SK-N-SH (cell line): ENCODE data around the gene C2CD3. TPM values are rescaled to one million over a fixed set of nuclear protein-coding genes. Genes with fewer than 3 reads are reported as not detected.

Source experiments
- CTCF ChIA-PET: fragments of 300-600, 350-600 bp; formaldehyde crosslinking; extraction: SDS; loops from one replicate; lab custom pipeline; 2021; lab: Yijun Ruan, JAX
- POLR2A ChIA-PET: fragments of 350-600 bp; sonication (Branson Sonifier 250); formaldehyde crosslinking; extraction: SDS; loops from one replicate; lab custom pipeline; 2020; ENCODE audit warnings: antibody characterized with exemption, inconsistent platforms; lab: Yijun Ruan, JAX
- DNase-seq: peaks from one replicate; pipeline ENCODE4 v3.0.0; 2012
- H2AFZ ChIP-seq: fragments of 200-600 bp; sonication (generic); 2 replicates; pipeline ENCODE4 v1.8.1; 2016; ENCODE audit warnings: antibody characterized with exemption, mild to moderate bottlenecking, low read depth
- H3F3A ChIP-seq: fragments of 200-600 bp; sonication (generic); replicated peaks from 2 replicates; pipeline ENCODE3; 2016; ENCODE audit warnings: antibody characterized with exemption, mild to moderate bottlenecking; ENCODE audit not compliant: insufficient read depth
- H3K27ac ChIP-seq, 2 experiments: fragments of 200-500 bp in 1 of 2; fragments of 200-600 bp in 1 of 2; sonication (Bioruptor generic) in 1 of 2; sonication (generic), shearing (Covaris generic) in 1 of 2; 2 replicates each; pipeline versions ENCODE4 v1.5.1 to v1.6.1; 2014 to 2016; ENCODE audit warnings: low read depth in 2 of 2, inconsistent platforms in 1 of 2, low read length in 1 of 2, mild to moderate bottlenecking in 1 of 2, mixed read lengths in 1 of 2
- H3K27me3 ChIP-seq: fragments of 200-600 bp; sonication (generic), shearing (Covaris generic); 2 replicates; pipeline ENCODE4 v1.6.1; 2016; ENCODE audit warnings: mixed run types; ENCODE audit not compliant: insufficient read depth
- H3K36me3 ChIP-seq, 2 experiments: fragments of 200-500 bp in 1 of 2; fragments of 200-600 bp in 1 of 2; sonication (Bioruptor generic) in 1 of 2; sonication (generic) in 1 of 2; replicated peaks in 1 of 2; 2 replicates each; pipeline versions ENCODE3 to v1.5.1; 2014 to 2016; ENCODE audit warnings: low read length in 1 of 2, mild to moderate bottlenecking in 1 of 2; ENCODE audit not compliant: insufficient read depth in 2 of 2, control insufficient read depth in 1 of 2
- H3K4me1 ChIP-seq, 2 experiments: fragments of 200-500 bp in 1 of 2; fragments of 200-600 bp in 1 of 2; sonication (Bioruptor generic) in 1 of 2; sonication (generic), shearing (Covaris generic) in 1 of 2; 2 replicates each; pipeline versions ENCODE4 v1.5.1 to v1.6.1; 2014 to 2016; ENCODE audit warnings: low read depth in 1 of 2, low read length in 1 of 2, mixed run types in 1 of 2; ENCODE audit not compliant: insufficient read depth in 2 of 2, control insufficient read depth in 1 of 2
- H3K4me2 ChIP-seq: fragments of 200-600 bp; sonication (generic), shearing (Covaris generic); 2 replicates; pipeline ENCODE4 v1.6.1; 2017; ENCODE audit warnings: mixed run types
- H3K4me3 ChIP-seq, 2 experiments: fragments of 200-500 bp in 1 of 2; fragments of 200-600 bp in 1 of 2; sonication (Bioruptor generic) in 1 of 2; sonication (generic), shearing (Covaris generic) in 1 of 2; 2 replicates each; pipeline versions ENCODE4 v1.5.1 to v1.8.1; 2014 to 2016; ENCODE audit warnings: low read depth in 2 of 2, inconsistent platforms in 1 of 2, low read length in 1 of 2, mild to moderate bottlenecking in 1 of 2, mixed read lengths in 1 of 2, moderate library complexity in 1 of 2
- H3K79me2 ChIP-seq: fragments of 200-600 bp; sonication (generic); 2 replicates; pipeline ENCODE4 v1.8.1; 2017; ENCODE audit warnings: mild to moderate bottlenecking; ENCODE audit not compliant: insufficient read depth
- H3K9ac ChIP-seq: fragments of 200-600 bp; sonication (generic); 2 replicates; pipeline ENCODE4 v1.6.1; 2017; ENCODE audit warnings: mixed run types
- H3K9me2 ChIP-seq: fragments of 200-600 bp; sonication (generic); 2 replicates; pipeline ENCODE4 v1.6.1; 2017; ENCODE audit warnings: mixed run types
- H3K9me3 ChIP-seq: fragments of 200-600 bp; sonication (generic); 2 replicates; pipeline ENCODE4 v1.6.1; 2017; ENCODE audit warnings: mixed run types, mild to moderate bottlenecking, moderate library complexity
- H4K20me1 ChIP-seq: fragments of 200-600 bp; sonication (generic); 2 replicates; pipeline ENCODE4 v1.6.1; 2017; ENCODE audit warnings: mild to moderate bottlenecking, mixed run types; ENCODE audit not compliant: insufficient read depth
- ELF1 ChIP-seq: IDR thresholded peaks from 2 replicates; pipeline ENCODE4 v1.4.0; 2012
- EZH2phosphoT487 ChIP-seq: fragments of 200-600 bp; sonication (generic); IDR thresholded peaks from 2 replicates; pipeline ENCODE4 v1.6.1; 2017; ENCODE audit warnings: low read depth, mixed run types, mild to moderate bottlenecking, antibody characterized with exemption, moderate library complexity, borderline replicate concordance
- FOSL2 ChIP-seq: IDR thresholded peaks from 2 replicates; pipeline ENCODE4 v1.4.0; 2012; ENCODE audit warnings: low read depth, mild to moderate bottlenecking, moderate library complexity, borderline replicate concordance
- GABPA ChIP-seq: IDR thresholded peaks from 2 replicates; pipeline ENCODE4 v1.4.0; 2012; ENCODE audit warnings: low read depth, mild to moderate bottlenecking
- JUND ChIP-seq: IDR thresholded peaks from 2 replicates; pipeline ENCODE4 v1.4.0; 2012
- MXI1 ChIP-seq: IDR thresholded peaks from 2 replicates; pipeline ENCODE4 v1.6.1; 2012; ENCODE audit warnings: mild to moderate bottlenecking, low read depth, low read length, improper control_type of control experiment
- NFIC ChIP-seq: IDR thresholded peaks from 2 replicates; pipeline ENCODE4 v1.4.0; 2012; ENCODE audit warnings: borderline replicate concordance
- POLR2AphosphoS5 ChIP-seq: IDR thresholded peaks from 2 replicates; pipeline ENCODE4 v1.6.1; 2012; ENCODE audit warnings: low read depth, low read length
- RAD21 ChIP-seq: IDR thresholded peaks from 2 replicates; pipeline ENCODE4 v1.6.1; 2012; ENCODE audit warnings: mild to moderate bottlenecking, low read length
- RCOR1 ChIP-seq: fragments of 150-350 bp; IDR thresholded peaks from 2 replicates; pipeline ENCODE4 v1.6.1; 2017; ENCODE audit warnings: antibody characterized with exemption, low read length
- RXRA ChIP-seq: IDR thresholded peaks from 2 replicates; pipeline ENCODE4 v1.4.0; 2012; ENCODE audit warnings: low read depth, mild to moderate bottlenecking, borderline replicate concordance
- SIN3A ChIP-seq: IDR thresholded peaks from 2 replicates; pipeline ENCODE4 v1.6.1; 2012; ENCODE audit warnings: low read depth, mild to moderate bottlenecking, low read length, moderate library complexity, borderline replicate concordance
- SMC3 ChIP-seq: IDR thresholded peaks from 2 replicates; pipeline ENCODE4 v1.6.1; 2012; ENCODE audit warnings: low read depth, low read length, improper control_type of control experiment
- TCF12 ChIP-seq: IDR thresholded peaks from 2 replicates; pipeline ENCODE4 v1.4.0; 2012
- TEAD4 ChIP-seq: IDR thresholded peaks from 2 replicates; pipeline ENCODE4 v1.4.0; 2012; ENCODE audit warnings: mild to moderate bottlenecking, borderline replicate concordance; ENCODE audit not compliant: insufficient read depth
- USF2 ChIP-seq: fragments of 150-350 bp; IDR thresholded peaks from 2 replicates; pipeline ENCODE4 v1.6.1; 2017; ENCODE audit warnings: antibody characterized with exemption, low read length, low read depth, borderline replicate concordance
- WGBS: methylation state at CpG from one replicate; pipeline ENCODE4 v1.1.6; 2017; ENCODE audit warnings: low lambda C conversion rate; 5-methylcytosine and 5-hydroxymethylcytosine counted together
- polyA plus RNA-seq, 3 experiments: library from polyadenylated mRNA; depleted of rRNA; stranded (reverse); fragments of >200 nt; gene quantifications; 2 replicates each; pipeline ENCODE4 v1.2.3, GENCODE V29; 2012
- TF ChIP-seq, protein P1 (sequence below): fragments of 150-350 bp; IDR thresholded peaks from 2 replicates; pipeline ENCODE4 v1.6.1; 2016; ENCODE audit warnings: mild to moderate bottlenecking, low read depth, low read length

C2CD3 gene
- polyA plus RNA-seq, 1 of the 3 experiments (the other 2 are of a cell fraction) = 7.0 TPM

DNA sequence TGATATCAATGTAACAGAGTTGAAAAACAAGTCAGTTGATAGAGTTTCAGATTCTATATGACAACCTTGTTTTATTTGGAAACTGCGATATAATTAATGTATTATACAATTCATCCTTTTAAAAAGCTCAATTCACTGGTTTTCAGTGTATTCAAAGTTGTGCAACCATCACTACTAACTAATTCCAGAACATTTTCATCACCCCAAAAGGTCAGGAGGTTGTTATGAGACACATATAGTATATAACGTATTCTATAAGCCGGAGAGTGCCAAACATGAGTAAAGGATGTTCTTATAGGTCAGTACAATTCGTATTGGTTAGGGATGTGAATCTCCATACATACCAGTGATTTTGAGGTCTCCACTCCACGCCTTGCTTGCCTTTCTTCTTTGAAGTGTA, 121.8 kb downstream of the C2CD3 start:
- 97% methylated on average over 5 of the region's 5 CpGs for WGBS
- TF ChIP-seq RCOR1 = no peak
- TF ChIP-seq, all 33 proteins: peak for 0

DNA sequence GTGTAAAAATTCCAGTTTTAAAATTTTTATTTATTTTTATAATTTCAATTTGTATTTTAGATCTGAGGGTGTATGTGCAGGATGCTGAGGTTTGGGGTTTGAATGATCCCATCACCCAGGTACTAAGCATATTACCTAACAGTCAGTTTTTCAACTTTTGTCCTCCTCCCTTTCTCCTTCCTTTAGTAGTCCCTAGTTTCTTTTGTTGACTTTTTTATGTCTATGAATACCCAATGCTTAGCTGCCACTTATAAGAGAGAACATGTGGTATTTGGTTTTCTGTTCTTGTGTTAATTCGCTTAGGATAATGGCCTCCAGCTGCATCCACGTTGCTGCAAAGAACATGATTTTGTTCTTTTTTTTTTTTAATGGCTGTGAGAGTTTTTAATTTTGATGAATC, 126.3 kb downstream of the C2CD3 start:
- no peak overlapping the region for H3K27ac ChIP-seq
- no peak overlapping the region for H2AFZ ChIP-seq
- no peak overlapping the region for H3K4me3 ChIP-seq
- H4K20me1 ChIP-seq = no peaks in the 10 kb centered on the region
- ChIA-PET CTCF (interaction anchor here (0.6 to 1.8 kb wide), 2 partner anchors 35 to 80 kb away, joined by 3 to 6 read pairs; no protein-coding TSS in a partner anchor), POLR2A (no interaction called here)
- no peaks in the 10 kb centered on the region for H3K9me3 ChIP-seq
- H3K9me2 ChIP-seq = no peaks in the 10 kb centered on the region
- H3K79me2 ChIP-seq = no peaks in the 10 kb centered on the region
- H3K4me2 ChIP-seq = no peak overlapping the region
- DNase-seq = no peak
- no peaks in the 10 kb centered on the region for H3K4me1 ChIP-seq
- 64% methylated on average over 2 of the region's 2 CpGs for WGBS
- H3K9ac ChIP-seq = no peak overlapping the region
- peaks cover 18 to 54% of the 10 kb centered on the region in 2 experiments for H3K36me3 ChIP-seq
- no peaks in the 10 kb centered on the region for H3K27me3 ChIP-seq
- TF ChIP-seq RCOR1 (no peak), SMC3 (no peak), EZH2phosphoT487 (no peak), ELF1 (no peak), USF2 (no peak), NFIC (no peak), TCF12 (no peak), SIN3A (no peak), RXRA (no peak), POLR2AphosphoS5 (no peak), FOSL2 (no peak), TEAD4 (no peak), GABPA (no peak), JUND (no peak), RAD21 (no peak), MXI1 (no peak)
- TF ChIP-seq, protein P1, sequence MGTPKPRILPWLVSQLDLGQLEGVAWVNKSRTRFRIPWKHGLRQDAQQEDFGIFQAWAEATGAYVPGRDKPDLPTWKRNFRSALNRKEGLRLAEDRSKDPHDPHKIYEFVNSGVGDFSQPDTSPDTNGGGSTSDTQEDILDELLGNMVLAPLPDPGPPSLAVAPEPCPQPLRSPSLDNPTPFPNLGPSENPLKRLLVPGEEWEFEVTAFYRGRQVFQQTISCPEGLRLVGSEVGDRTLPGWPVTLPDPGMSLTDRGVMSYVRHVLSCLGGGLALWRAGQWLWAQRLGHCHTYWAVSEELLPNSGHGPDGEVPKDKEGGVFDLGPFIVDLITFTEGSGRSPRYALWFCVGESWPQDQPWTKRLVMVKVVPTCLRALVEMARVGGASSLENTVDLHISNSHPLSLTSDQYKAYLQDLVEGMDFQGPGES = no peak
- H3F3A ChIP-seq = no peaks in the 10 kb centered on the region

More for the DNA sequence above, 121.8 kb downstream of the C2CD3 start:
- Histone ChIP-seq H3F3A (no peaks in the 10 kb centered on the region), H3K9me3 (no peaks in the 10 kb centered on the region), H3K27ac (no peak overlapping the region), H3K4me1 (no peaks in the 10 kb centered on the region), H3K9me2 (no peaks in the 10 kb centered on the region), H3K4me3 (no peak overlapping the region), H3K79me2 (no peaks in the 10 kb centered on the region), H2AFZ (no peak overlapping the region), H4K20me1 (no peaks in the 10 kb centered on the region), H3K9ac (no peak overlapping the region), H3K4me2 (no peak overlapping the region), H3K27me3 (no peaks in the 10 kb centered on the region), H3K36me3 (peaks cover 19 to 47% of the 10 kb centered on the region in 2 experiments)
- no peak for DNase-seq
- ChIA-PET CTCF (no interaction called here), POLR2A (no interaction called here)
